Colon (tissue), 2 donors: Measurements from ENCODE around the gene MLX.
"Not testable (repeated sequence)": the region's sequence is repeated elsewhere in the genome, so short reads cannot be mapped to it uniquely, and the experiment has no call there.

ENCODE experiments used
- FAIRE-seq: peaks from 2 replicates; lab custom pipeline; 2012; peaks lifted over from hg19 to GRCh38; lab: Jason Lieb, UNC
- donor health status: control.
- donor health status: control.

The MLX gene

DNA sequence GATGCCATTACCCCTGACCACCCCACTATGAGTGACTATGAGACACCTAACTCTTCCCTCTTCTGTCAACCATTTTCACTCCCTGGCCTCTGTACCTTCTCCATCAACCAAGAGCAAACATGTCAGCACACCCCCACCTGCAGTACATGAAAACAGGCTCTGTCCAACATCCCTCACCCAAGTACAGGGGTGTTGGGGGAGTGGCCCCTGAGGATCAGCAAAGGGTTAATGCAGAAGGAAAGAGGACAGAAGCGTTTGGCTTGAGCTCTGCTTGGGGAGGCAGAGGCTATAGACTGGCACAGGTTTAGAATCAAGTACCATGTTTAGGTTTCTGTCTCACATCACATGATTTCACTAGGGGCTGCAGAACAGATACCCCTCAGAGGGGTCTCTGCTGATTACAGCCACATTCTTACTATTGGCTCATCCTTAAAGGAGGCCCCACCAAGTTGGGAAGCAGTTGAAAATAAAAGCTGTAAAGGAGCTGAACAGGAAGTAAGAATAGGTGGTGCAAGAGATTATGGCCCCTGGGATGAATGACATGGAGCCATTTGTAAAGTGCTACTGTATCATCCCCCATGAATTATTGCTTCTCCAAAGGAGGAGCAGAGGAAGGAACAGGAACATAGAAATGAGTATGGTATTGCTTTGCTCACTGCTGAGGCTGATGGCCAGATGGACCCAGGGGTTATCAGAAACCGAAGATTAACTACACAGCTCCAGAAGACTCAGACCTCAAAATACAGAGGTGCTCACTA is 13.1 kb downstream of the MLX start:
- FAIRE-seq: no peak

DNA sequence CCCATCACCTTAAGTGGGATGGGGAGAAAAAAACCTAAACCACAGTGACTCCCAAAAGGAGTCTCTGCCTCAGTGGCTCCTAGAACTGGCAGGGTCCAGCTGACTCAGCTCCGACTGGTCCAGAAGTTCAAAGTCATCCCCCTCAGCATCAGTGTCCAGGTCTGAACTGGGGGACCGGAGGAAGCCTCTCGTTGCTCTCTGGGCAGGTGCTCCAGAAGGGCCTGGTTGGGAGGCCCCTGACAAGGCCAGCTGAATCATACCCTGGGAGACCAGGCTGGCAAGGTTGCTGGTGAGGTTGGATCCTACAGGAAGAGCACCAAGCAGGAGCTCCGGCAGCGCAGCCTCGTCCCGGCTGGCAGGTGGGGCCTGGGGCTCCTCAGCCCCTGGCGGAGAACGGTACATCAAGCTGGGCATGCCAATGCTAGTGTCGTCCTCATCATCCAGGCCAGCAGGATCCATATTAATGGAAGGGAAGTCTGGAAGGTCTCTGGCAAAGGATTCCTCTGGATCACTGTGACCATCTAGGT is 14.9 kb downstream of the MLX start:
- FAIRE-seq: no peak

DNA sequence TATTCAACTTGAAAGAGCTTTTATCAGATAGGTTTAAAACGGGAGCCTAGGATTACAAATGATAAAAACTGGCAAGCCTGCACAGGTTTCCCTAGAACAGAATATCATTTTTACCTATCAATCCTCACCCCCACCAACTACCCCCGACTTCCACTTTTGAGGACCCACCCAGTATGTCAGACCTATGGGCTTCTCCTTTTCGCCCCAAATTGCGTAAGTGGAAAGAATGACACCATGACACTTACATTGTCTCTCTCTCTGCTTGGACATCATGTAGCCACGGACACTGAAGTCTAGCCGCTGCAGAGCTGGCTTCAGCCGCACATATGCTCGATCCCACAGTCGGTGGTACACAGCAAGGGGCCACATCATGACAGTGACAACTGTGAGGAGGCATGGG is 18.0 kb downstream of the MLX start:
- FAIRE-seq: no peak

DNA sequence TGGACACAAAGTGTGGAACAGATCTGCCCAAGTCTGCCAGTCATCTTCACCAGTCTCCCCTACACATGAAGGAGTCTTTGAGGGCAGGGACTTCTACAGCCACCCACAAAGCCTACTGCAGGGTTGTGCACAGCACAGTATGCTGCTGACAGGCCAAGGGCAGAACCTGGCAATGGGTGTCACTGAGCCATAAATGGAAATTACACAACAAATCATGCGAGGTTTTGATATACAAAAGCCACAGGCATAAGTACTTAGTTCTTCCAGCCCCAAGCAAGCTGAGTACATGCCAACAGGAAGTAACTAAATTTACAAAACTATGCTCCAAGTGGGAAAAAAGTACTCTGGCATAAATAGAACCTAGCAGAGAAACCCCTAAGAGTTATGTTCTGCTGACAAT is 18.5 kb downstream of the MLX start:
- no peak for FAIRE-seq

DNA sequence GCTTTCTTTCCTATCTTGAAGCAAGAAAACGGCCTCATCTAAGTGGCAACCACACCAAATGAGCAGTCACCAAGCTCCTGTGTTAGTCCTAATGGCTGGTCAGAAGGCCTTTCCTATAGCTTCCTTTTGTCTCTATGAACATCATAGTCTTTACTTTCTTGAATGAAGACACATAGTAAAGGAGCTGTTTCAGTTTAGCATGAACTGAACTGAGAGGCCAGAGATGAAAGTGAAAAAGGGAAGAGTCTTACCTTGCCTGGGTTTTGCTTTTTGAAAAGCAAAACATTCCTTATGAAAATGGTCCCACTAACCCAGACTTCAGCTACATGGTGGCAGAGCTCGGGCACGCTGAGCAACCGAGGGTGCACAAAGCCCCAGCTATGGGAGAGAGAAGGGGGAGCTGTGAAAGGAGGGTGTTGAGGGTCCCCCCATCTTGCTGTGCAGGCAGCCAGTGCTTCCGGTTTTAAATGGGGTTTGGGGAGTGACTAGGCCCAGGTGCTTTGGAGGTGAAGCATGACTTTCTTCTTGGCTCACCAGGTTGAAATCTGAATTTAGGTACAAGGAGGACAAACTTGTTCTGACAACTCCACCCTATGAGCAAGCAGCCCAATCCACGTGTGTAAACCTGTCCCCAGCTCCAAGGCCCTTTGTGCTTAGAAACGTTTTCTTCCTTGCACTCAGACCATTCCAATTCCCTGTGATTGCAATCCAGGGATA is 19.8 kb downstream of the MLX start:
- FAIRE-seq: no peak

DNA sequence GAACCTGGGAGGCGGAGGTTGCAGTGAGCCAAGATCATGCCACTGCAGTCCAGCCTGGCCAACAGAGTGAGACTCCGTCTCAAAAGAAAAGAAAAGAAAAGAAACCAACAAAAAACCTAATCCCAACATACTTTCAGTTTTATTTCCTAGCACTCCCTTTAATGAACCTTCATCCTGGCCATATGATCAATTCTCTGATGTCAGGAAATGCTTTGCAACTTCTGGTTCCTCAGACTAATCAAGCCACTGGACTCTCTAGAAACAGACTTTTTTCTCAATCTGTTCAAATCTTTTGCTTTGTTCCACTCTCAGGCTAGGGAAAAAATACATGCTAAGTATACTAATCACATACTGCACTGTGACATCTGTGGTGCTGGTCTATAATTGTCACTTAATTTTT is 24.0 kb downstream of the MLX start:
- no peak for FAIRE-seq

DNA sequence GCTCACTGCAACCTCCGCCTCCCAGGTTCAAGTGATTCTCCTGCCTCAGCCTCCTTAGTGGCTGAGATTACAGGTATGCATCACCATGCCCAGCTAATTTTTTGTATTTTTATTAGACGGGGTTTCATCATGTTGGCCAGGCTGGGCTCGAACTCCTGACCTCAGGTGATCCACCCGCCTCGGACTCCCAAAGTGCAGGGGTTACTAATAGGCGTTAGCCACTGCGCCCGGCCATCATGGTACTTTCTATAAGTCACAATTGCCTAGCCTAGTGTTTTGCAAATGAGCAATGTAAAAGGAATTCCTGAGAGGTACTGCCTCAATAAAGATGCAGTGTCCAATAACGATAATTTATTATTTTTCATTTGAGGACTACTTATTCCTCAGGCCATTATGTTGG is 24.5 kb downstream of the MLX start:
- no peak for FAIRE-seq

DNA sequence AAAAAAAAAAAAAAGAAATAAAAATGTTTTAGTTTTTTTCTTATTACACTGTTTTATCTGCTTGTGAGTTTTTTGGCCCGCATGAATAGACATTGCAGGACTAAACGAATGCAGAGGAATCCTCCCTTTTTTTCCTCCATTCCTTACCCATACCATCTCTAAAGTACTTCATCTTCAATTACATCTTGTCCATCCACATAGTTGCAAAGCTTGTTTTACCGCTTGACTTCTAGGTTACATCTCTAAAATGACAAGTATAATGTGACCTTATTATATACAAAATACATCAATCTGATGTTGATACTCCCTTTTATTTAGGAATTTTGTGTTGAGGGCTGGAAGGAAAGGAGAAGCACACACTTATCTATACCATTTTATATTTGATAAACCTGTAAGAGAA is 29.5 kb downstream of the MLX start:
- no peak for FAIRE-seq

DNA sequence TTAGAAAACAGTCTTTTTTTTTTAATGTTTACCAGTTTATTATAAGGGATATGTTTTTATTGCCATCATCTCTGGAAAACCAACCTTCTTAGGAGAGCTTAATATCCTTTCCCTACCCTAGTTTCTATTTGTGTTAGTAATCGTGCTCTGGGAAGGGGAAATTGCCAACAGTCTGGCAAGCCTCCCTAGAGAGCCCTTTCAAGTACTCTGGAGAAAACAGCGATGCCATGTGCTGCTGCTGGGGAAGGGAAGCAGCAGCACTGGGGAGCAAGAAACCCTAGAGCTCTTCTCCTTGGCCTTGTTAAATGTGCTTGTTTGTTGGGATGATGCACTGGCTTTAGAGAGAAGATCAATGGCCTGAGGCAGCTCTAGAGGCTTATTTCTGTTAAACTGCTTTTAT is 32.0 kb downstream of the MLX start:
- FAIRE-seq: no peak

DNA sequence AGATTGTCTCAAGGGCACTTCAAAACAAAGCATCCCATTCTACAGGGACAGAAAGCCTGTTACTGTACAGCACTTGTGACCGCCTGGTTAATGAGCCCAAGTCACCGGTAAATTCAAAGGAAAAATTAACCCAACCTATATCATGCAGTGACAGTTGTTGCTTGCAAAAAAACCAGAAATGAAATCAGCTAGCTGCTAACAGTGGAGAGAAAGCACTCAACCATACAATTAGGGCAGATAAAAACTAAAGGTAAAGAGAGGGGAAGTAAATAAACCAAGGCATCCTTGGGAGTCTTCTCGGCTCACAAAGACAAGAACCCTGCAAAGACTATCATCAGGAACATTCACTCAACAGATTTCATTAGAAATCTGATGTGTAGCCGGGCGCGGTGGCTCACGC is 36.4 kb downstream of the MLX start:
- no peak for FAIRE-seq

DNA sequence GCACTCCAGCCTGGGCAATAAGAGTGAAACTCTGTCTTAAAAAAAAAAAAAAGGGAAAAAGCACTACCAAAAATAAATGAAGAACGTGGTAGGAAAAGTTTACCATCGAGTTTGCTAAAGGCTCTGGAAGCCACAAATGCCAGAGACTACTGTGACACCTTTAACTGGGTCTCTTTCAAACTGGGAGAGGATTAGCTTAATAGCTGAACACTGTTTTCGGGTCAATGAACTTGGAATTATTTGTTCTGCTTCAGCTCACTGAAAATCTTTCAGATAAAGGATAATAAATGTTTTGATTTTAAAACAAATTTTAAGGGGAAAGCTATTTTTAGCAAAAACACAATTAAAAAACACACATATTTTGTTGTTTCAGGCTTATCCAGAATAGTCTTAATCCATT is 40.9 kb downstream of the MLX start:
- FAIRE-seq: no peak

DNA sequence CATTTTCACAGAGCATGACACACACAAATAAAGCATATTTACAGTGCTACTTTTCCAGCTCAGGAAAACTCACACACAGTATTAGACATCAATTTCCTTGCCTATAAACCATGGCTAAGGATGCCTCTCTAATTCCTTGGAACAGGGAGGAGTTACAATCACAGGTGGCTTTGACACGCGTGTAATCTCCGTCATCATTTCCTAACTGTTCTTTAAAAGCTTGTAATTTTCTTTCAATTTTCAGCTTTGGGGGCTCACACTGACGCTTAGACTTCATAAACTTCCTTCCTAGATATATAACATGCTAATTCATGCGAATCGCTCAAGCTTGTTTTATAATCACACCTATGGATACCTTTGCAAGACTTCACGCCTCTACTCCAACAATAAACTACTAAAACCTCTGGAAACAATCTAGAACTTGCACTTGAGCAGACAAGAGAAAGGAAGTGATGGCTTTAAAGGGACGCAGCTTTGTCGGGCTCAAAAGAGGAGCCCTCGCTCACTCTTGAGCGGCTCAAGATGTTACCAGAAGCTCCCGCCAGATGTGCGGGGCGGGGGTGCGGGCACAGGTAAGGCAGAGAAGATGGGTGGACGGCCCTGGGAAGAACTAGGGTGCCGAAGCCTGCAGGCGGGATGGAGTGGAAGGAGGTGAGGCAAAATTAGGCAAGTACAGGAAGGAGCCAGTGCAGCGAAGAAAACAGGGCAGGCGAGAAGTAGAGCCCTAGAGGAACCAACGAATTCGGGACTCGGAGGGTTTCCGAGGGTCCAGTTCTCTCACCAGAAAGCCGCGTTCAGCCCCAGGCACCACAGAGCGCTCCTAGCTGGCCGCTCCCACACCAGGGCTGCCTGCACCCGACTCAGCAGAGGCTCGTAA is 41.6 kb downstream of the MLX start:
- FAIRE-seq: no peak

DNA sequence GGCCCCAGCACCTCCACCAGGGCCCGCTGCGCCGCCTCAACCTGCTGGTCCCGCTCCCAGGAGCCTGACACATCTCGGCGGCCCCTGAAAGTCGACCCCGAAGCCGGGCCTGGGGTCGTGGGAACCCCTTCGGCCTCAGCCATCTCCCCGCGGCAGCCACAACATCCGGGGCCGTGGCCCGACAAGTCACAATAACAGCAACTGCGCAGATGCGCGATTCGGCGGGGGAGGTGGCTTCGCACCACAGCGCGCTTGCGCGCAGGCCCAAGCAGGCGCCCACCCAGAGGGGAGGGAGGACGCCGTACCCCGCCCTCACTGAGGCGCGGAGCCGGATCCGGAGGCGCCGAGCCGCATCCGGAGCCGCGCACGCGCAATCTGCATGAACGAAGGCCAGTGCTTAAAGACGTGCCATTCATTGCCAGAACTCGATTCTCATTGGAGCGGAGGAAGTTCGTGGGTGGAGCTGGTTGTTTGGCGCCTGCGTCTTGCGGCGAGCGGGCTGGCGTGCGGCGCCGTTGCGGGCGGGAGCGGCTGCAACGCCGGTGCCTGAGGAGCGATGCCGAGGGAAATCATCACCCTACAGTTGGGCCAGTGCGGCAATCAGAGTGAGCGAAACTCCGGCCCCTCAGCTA is 42.4 kb downstream of the MLX start, which contains the start of the genes RETREG3 and TUBG1:
Gene RETREG3, minus strand, starts transcription at position 193 of the 632 bp plus-strand sequence. Its CDS starts 50 bp downstream, at position 143.
Gene TUBG1, plus strand, starts transcription at position 502 of the 632 bp plus-strand sequence. Its CDS starts 55 bp downstream, at position 557.
- peak; percentile 28 for FAIRE-seq

DNA sequence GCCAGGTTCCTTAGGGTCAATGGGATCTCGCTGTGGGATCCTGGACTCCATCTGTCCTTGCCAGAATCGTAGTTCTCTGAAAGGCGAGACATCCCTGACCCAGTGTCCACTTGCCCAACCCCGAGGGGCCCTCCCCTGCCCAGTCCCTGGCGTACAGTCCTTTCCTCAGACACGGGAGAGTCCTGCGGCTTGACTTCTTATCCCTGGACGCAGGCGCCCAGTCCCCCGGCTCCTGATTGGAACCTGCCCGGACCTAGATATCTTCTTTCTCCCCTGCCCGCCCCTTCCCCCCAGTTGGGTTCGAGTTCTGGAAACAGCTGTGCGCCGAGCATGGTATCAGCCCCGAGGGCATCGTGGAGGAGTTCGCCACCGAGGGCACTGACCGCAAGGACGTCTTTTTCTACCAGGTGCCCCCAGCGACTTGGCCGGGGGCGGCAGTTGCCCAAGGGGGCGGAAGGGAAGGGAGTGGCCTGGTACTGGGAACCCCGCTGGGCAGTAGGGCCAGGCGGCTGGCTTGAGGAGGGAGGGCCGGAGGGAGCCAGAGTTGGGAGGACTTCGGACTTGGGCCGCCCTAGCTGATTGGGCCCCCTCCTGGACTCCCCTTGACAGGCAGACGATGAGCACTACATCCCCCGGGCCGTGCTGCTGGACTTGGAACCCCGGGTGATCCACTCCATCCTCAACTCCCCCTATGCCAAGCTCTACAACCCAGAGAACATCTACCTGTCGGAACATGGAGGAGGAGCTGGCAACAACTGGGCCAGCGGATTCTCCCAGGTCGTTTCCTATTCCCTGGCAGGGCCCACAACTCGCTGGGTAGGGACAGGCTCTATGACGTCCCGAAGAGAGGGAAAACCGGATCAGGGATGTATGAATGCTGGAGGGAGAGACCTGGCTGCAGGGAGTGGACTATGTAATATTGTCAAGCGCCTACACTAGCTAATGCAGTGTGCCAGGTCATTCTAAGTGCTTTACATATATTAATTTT is 43.2 kb downstream of the MLX start:
- not testable (repeated sequence) for FAIRE-seq

DNA sequence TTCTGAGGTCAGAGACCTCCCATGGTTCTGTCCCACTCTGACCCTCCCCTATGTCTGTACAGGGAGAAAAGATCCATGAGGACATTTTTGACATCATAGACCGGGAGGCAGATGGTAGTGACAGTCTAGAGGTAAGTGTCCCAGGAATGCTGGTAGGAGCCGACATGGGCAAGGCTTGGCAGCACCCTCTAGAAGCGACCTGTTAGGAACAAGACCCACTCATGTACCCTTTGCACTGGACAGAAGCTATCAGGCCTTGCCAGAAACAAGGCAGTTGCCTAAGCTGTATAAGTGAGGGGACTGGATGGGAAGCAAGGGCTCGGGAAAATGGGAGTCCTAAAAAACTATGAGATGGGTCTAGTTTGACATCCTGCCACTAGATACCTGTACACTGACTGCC is 45.1 kb downstream of the MLX start:
- no peak for FAIRE-seq

DNA sequence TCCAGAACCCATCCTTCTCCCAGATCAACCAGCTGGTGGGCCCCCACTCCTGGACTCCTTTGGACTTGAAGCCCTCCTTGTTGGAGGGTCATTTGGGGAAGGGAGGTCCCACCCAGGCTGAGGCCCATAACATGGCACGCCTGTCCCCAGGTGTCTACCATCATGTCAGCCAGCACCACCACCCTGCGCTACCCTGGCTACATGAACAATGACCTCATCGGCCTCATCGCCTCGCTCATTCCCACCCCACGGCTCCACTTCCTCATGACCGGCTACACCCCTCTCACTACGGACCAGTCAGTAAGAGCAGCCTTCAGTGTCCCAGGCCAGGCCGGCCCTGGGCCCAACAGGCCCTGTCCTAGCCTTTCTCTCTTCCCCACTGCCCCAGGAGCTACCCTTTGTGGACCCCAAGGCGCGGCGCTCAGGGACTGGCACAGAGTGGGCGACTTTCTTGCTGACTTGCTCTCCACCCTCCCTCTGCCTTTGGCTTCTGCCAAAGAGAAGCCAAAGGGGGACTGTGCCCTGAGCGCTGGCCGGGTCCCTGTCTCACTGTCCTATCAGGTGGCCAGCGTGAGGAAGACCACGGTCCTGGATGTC is 46.9 kb downstream of the MLX start:
- no peak for FAIRE-seq

DNA sequence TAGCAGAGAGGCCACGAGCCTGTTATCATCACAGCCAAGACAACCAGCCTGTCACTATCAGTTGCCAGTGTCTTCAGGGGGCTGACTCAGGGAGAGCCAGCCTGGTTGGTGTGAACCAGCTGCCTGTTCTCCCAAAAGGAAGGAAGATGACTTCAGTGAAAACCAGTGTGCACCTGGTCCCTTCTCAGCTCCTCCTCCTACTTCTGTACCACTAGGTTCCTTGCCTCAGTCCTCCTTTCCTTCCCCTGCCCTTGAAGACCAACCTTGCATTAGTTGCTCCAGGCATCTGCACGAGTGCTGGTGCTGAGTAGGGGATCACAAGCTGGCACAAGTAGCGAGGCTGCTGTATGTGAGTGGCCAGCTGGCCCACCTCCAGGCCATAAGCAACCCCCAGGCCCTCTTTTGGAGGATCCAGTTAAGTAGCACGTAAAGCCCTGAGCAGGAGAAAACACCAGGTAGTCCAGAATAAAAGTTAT is 51.1 kb downstream of the MLX start:
- no peak for FAIRE-seq

DNA sequence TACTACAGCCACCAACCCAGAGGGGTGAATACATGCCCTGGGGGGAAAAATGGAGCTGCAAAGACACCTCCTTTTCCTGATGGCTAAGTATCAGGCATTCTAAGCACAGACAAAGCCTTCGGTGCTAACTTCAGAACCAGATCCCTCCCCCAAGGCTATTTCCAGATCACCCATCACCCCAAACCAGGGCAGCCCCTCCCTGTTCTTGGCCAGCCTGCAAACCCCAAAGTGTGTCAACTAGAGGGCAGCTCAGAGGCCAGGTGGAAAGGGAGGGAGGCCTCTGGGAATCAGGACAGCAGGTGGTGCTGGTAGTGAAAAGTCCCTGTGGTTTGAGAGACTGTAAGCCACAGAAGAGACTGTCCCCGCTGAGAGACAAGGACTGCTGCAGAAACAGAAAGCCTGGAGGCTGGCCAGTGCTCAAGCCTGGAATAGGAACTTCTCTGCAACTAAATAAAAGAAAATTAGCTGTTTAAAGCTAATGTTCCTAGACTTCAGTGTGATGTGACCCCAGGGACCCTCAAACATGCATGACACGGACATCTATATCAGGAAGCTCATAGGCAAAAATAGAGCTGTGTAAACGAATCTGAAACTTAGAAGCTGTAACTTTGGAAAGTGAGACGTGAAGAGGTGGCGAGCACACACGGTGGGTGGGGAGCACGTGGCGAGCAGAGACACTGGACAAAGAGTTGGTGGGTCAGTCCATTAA is 51.7 kb downstream of the MLX start:
- FAIRE-seq: no peak

DNA sequence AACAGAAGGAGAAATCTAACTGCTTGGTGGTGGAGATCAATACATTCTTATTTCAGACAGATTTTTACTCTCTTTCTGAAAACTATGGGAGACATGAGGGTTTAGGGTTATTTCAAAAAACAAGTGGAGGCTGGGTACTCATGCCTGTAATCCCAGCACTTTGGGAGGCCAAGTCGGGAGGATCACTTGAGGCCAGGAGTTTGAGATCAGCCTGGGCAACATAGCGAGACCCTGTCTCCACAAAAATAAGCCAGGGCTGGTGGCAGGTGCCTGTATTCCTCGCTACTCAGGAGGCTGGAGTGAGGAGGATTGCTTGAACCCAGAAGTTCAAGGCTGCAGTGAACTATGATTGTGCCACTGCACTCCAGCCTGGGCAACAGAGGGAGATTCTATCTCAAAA is 55.1 kb downstream of the MLX start:
- FAIRE-seq: not testable (repeated sequence)
